CD4-positive, alpha-beta T cell treated with Interleukin-10 for 1 hour (primary cell): ENCODE results near the gene CTRL.
A peak's percentile ranks its signal among the peaks of the same experiment; 100 is the strongest.
"Not testable (repeated sequence)": the region's sequence is repeated elsewhere in the genome, so short reads cannot be mapped to it uniquely, and the experiment has no call there.

ENCODE experiments used
- DNase-seq: peaks from one replicate; pipeline ENCODE4 v3.0.0-alpha.2; 2020

The CTRL gene

GRCh38 chr16:67940446-67941089 lies 8.9 kb upstream of the CTRL start:
- DNase-seq: no peak

DNA sequence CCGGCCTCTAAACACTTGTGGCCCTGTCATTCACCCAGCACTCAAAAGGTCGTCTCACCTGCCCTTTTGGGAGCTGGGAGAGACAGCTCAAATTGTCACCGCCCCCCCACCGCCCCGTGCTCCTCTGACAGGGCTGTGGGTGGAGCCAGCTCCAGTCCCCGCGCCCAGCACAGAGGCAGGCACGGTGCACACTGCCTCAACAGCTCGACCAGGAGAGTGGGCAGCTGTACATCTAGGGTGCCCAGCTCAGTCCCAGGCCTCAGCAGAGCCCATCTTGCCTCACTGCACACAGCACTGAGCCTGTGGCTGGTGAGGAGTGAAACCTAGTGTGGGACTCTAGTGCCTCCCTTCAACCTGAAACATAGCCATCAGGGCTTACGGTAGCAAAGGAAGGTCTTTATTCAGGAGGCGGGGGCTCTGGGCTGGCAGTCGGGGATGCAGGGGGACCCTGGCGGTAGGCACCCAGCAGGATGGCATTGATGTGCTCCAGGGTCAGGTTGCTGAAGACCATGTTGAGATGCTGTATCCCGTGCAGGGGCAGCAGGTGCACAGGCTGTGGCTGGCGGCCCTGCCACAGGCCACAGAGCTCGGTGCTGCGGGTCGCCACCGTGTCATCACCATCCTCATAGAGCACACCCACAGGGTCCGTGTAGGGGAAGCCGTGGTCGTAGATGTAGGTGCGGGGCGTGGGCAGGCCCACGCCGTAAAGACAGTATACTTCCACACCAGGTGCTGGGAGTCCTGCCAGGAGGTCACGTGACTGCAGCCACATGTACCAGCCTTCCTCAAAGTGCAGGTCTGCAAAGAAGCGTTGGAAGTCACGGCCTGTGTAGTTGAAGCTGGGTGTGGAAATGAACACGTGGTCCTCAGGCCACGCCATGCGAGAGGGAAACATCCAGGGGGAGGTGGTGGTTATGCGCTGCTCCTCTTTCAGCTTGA lies 8.1 kb upstream of the CTRL start:
- DNase-seq: peak; percentile 41

- DNase-seq: not testable (repeated sequence)
These were observed 6.1 kb upstream of the CTRL start for GRCh38 chr16:67937713-67938112.

DNA sequence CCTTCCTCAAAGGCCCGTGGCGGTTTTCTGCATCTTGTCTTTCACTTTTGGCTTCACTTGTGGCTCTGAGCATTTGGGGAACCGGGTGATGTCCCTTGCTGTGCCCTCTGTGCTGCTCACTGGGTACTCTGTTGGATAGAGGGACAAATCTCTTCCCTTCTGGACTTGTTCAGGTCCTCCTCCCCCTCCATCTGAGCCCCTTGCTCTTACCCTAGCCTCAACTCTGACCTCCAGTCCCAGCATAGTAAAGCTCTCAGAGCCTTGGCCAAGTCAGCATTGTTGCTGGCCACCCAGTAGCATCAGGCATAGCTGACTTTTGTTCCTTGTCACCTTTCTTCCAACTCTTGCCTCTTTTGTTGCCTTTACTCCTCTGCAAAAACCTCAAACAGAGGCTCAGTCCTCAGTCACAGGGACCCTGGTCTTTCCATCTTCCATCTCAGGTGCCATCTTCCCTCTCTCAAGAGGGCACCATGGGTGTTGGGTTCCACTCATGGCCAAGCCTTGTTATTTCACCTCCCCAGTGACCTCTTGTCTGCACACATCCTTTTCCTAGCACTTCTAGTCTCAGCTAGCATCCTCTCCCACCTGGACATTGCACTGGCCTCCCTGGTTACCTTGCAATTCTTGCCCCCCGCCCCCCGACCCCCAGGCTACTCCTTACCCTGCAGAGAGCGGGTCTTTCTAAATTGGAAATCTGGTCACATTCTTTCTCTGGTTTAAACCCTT lies 5.4 kb upstream of the CTRL start:
- peak; percentile 85 for DNase-seq

DNA sequence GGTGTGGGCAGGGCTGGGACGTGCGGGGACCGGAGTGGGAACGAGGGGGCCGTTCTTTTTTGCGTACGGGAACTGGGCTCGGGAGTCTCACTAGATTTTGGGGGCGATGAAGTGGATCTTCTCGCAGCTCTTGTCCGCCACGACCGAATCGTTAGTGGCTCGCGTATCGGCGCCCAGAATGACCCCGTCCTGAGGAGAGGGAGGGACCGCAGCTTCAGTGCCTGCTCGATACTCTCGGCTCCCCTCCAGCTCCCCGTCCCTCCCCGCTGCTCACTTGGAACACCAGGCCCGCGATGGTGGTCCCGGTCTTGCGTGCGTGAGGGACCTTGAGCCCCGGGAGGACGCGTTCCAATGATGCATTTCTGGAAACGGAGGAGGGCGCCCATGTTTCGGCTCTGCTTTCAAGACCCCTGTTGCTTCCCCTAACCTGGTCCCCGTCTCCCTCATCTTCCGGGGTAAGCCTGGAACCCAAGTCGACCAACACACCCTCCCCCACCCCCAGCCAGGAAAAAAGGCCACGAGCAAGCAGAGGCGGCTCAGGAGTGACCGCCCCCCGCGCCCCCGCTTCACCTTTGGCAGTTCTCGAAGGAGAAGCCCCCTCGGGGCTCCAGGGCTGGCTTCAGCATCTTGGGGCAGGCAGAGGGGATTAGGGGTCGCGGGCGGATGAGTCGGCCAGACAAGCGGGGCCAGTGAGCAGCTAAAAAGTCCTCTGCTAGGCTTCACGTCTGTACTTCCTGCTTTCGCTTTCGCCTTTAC lies 4.6 kb upstream of the CTRL start, which contains the start of gene PSMB10:
PSMB10 (minus strand) TSS at position 727 of the 756 bp plus-strand sequence; CDS start at position 626, 101 bp downstream.
- DNase-seq: no peak

DNA sequence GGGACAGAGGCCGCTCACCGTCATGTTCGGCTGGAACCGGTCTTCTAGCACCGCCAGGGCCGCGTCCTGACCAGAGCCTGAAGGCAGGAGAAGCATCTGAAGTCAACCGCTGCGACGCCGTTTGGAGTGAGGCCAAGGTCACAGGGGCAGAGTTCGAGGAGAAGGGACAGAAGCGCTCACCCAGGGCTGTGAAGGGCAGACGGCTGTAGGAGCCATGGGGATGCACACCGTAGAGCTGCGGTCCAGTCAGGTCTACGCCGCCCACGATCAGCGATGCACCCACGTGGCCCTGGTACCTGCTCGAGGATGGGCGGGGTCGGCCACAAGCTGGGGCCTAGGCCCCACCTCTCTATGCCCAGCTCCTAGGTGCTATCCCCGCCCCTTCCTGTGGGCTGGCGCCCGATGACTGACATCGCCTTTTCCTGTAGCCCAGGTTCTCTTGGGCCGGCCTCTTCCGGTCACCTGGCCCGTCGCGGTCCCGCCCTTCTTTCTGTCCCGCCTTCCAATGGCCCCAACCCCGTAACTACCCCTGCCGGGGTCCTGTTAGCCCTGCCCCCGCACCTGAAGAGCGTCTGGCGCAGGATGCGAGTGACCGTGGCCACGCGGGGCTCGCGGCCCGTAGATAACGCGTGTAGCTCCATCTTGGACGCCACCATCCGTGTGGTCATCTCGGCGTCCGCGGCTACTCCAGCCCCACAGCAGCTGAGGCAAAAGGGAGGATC lies 3.9 kb upstream of the CTRL start:
- peak; percentile 97 for DNase-seq

DNA sequence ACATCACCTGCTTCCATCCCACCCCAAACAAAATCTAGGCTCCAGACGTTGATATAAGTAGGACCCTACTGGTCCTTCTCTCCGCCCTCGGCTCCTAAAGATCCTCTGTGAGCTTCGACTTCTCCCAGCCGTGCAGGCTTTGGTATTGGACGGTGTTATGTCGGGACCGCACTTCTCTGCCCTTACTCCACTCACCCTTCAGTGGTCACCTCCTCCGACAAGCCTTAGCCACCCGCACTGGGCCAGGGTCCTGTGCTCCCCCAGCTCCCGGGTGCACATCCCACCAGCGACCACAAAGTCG lies 3.4 kb upstream of the CTRL start:
- no peak for DNase-seq

- DNase-seq: no peak
These were observed 2.8 kb upstream of the CTRL start for GRCh38 chr16:67934306-67935100.

DNA sequence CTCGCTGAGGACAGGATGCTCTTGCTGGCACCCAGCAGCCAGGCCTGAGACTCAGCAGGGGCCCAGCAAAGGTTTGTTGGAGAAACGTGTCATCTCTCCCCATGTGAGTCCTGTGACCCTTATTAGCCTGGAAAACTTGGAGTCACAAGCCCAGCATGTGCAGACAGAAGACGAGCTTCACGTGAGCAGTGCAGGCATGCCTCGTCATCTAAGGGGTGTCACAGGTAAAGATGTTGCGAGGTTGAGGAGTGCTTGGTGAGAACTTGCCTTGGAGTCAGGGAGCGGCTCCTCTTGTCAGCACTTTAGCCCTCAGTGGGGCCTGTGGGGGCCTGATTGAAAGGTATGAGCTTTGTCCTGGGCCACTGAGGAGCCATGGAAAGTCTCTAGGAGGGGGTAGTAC lies 2.1 kb upstream of the CTRL start:
- no peak for DNase-seq

DNA sequence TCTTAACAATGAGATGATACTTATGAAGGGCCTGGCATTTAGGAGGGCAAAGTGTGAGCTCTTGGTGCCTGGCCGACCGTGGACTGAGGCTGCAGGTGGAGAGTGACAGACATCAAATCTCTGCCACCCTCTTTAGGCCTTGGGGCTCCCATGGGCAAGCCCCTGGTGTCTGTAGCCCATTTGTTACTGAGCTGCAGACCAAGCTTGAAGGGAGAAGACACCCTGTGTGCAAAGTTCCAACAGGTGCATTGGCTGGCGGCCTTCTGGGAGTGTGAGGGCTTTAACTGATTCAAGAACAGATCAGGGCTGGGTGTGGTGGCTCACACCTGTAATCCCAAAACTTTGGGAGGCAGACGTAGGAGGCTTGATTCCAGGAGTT lies 789 bp upstream of the CTRL start:
- DNase-seq: no peak

DNA sequence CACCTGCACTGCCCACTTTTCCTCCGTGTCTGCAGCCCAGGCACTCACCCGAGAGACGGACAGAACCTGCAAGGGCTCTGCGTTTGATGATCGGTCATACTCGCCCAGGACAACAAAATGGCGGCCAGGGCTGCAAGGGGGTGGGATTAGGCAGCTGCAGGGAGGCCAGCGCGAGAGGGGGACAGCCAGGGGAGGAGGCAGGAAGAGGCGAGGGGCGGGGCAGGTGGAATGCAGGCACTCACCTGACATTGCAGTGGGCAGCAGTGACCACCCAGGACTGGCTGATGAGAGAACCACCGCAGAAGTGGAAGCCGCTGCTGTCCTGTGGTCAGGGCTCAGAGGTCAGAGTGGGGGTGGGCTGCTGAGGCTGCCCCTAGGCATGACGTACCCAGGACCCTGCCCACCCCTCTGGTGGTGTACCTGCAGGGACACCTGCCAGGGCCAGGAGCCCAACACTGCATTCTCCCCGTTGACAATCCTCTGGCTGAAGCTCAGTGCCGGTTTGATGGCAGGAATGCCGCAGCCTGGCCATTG lies 917 bp downstream of the CTRL start:
- DNase-seq: no peak

GRCh38 chr16:67930191-67930590 lies 1.5 kb downstream of the CTRL start:
- DNase-seq: no peak

DNA sequence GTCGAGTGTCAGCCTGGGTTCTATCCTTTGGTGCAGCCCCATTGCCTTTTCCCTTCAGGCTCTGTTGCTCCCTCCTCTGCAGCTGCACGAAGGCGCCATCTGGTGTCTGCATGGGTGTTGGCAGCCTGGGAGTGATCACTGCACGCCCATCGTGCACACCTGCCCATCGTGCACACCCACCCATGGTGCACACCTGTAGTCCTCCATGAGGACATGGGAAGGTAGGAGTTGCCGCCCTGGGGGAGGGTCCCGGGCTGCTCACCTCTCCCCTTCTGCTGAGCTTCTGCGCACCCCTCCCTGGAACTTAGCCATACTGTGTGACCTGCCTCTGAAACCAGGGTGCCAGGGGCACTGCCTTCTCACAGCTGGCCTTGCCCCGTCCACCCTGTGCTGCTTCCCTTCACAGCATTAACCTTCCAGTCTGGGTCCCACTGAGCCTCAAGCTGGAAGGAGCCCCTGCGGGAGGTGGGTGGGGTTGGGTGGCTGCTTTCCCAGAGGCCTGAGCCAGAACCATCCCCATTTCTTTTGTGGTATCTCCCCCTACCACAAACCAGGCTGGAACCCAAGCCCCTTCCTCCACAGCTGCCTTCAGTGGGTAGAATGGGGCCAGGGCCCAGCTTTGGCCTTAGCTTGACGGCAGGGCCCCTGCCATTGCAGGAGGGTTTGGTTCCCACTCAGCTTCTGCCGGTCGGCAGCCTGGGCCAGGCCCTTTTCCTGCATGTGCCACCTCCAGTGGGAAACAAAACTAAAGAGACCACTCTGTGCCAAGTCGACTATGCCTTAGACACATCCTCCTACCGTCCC lies 2.9 kb downstream of the CTRL start:
- DNase-seq: peak; percentile 80

GRCh38 chr16:67928147-67928546 lies 3.5 kb downstream of the CTRL start:
- DNase-seq: no peak

GRCh38 chr16:67927131-67927941 lies 4.3 kb downstream of the CTRL start:
- DNase-seq: no peak

DNA sequence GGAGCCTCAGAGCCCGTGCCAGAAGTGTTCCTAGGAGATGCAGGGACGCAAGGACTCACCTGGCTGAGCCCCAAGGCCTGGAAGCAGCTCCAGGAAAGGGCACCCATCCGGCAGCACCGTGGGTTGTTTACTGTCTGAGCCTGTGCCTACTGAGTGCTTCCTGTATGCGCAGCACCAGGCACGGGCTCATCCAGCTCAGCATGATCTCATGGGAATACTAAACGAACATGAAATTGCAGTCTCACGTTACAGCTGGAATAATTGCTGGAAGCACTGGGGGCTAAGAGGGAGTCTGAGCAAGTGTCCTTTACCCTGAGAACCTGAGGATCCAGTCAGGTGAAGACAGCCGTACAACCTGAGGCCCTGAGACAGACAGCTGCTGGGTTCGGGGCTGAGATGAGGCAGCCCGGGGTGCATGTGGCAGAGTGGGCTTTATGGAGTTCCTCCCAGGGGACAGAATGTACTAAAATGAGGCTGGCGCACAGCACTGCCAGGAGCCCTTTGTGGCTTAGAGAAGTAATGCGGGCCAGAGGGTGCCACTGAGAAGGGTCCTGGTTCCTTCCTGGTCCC lies 5.4 kb downstream of the CTRL start:
- DNase-seq: no peak

GRCh38 chr16:67924140-67924906 lies 7.3 kb downstream of the CTRL start:
- no peak for DNase-seq
